ENCODE results near the gene CUX1.

DNA sequence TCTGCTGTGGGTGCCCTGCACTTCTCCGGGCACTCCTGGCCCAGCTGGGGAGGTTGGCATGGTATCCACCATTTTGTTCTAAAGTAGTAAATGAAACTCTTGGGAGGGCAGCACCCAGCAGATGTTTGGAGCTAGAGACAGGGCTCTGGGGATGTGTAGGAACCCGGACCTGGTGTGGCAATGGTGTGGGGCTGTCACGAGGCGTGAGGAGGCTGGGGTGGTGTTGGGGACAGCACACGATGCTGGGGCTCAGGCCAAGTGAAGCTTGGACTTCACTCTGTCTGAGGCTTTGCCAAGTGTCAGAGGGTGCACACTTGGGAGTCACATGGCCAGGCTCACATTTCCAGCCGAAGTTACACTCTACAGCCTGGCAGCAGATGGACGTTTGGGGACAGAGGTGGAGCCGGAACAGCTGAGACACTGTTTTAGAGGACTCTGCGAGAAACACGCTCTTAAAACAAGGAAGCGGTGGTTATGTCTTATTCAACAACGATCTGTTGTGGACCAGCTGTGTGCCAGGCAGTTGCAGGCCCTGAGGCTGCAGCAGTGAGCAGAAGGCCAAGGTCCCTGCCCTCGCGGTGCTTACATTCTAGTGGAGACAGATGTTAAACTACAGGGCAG is 118.2 kb downstream of the CUX1 start:
- TF ChIP-seq, protein P1, sequence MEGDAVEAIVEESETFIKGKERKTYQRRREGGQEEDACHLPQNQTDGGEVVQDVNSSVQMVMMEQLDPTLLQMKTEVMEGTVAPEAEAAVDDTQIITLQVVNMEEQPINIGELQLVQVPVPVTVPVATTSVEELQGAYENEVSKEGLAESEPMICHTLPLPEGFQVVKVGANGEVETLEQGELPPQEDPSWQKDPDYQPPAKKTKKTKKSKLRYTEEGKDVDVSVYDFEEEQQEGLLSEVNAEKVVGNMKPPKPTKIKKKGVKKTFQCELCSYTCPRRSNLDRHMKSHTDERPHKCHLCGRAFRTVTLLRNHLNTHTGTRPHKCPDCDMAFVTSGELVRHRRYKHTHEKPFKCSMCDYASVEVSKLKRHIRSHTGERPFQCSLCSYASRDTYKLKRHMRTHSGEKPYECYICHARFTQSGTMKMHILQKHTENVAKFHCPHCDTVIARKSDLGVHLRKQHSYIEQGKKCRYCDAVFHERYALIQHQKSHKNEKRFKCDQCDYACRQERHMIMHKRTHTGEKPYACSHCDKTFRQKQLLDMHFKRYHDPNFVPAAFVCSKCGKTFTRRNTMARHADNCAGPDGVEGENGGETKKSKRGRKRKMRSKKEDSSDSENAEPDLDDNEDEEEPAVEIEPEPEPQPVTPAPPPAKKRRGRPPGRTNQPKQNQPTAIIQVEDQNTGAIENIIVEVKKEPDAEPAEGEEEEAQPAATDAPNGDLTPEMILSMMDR (IDR thresholded peaks at IDR 0.05), result no peak
- TF ChIP-seq POLR2A (IDR thresholded peaks at IDR 0.05), result peak; percentile 12
